Coronary artery (tissue), 2 donors: ENCODE data around the gene P4HA2.
"Not testable (repeated sequence)": the region's sequence is repeated elsewhere in the genome, so short reads cannot be mapped to it uniquely, and the experiment has no call there.

Source experiments
- DNase-seq: peaks from one replicate; pipeline ENCODE4 v3.0.0-alpha.2; 2017; ENCODE audit warnings: low spot score
- H3K27ac ChIP-seq, 2 donors: fragments of 200-600 bp; sonication (generic); one replicate each; pipeline ENCODE4 v1.5.1; 2016 to 2019
- H3K4me3 ChIP-seq: fragments of 200-600 bp; sonication (generic); 2 replicates; pipeline ENCODE4 v1.5.1; 2016; ENCODE audit warnings: mild to moderate bottlenecking, moderate library complexity
- TF ChIP-seq, protein P1 (sequence below): fragments of 200-600 bp; sonication (generic); IDR thresholded peaks from one replicate; pipeline ENCODE4 v1.5.1; 2019; ENCODE audit warnings: antibody characterized with exemption

P4HA2 gene

DNA sequence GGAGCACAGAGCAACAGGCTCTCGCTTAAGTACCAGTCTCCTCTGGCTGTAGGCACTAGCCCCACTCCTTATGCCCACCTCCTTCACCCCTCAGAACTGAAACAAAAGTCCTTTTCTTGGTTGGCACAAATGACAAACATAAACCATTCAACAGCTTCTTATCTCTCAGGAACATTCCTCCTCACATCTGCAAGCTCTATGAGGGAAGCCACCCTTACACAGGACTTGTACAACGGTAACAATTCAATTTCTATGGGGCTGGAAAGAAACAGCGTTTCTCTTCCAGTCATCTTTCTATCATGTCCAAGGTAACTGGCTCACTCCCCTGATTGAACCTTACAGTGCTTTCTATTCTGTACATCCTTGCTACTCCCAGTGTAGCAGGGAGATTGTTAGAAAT lies 80.0 kb downstream of the P4HA2 start:
- TF ChIP-seq, protein P1, sequence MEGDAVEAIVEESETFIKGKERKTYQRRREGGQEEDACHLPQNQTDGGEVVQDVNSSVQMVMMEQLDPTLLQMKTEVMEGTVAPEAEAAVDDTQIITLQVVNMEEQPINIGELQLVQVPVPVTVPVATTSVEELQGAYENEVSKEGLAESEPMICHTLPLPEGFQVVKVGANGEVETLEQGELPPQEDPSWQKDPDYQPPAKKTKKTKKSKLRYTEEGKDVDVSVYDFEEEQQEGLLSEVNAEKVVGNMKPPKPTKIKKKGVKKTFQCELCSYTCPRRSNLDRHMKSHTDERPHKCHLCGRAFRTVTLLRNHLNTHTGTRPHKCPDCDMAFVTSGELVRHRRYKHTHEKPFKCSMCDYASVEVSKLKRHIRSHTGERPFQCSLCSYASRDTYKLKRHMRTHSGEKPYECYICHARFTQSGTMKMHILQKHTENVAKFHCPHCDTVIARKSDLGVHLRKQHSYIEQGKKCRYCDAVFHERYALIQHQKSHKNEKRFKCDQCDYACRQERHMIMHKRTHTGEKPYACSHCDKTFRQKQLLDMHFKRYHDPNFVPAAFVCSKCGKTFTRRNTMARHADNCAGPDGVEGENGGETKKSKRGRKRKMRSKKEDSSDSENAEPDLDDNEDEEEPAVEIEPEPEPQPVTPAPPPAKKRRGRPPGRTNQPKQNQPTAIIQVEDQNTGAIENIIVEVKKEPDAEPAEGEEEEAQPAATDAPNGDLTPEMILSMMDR = no peak
- DNase-seq = no peak
- H3K4me3 ChIP-seq = no peak overlapping the region

GRCh38 chr5:132145326-132145725 lies 82.3 kb downstream of the P4HA2 start:
- not testable (repeated sequence) for H3K4me3 ChIP-seq, DNase-seq, H3K27ac ChIP-seq

More for the DNA sequence above, 80.0 kb downstream of the P4HA2 start:
- no peak overlapping the region for H3K27ac ChIP-seq

- no peak for DNase-seq
- H3K4me3 ChIP-seq = no peak overlapping the region
- TF ChIP-seq, protein P1 = no peak
- no peak overlapping the region for H3K27ac ChIP-seq
Measured at GRCh38 chr5:132143148-132143547, 84.5 kb downstream of the P4HA2 start.

DNA sequence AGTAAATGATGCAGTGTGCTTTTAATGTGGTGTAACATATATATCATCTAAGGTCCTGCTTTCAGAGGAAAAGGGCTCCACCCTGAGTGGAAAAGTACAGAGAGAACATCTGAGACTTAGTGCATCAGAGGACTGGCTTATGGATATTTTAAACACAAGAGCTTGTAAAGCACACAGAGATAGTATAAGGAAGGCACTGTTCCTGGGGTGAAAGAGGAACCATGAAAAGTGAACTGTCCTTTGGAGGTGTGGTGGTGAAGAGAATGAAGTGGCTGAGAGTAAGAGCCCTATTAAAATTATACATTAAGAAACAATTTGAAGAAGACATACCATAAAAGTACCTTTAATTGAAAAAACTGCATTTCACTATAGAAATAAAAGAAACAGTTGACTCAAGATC lies 85.2 kb downstream of the P4HA2 start:
- TF ChIP-seq, protein P1 = no peak
- H3K4me3 ChIP-seq = no peak overlapping the region
- no peak overlapping the region for H3K27ac ChIP-seq
- no peak for DNase-seq
